ENCODE measurements around the gene GPR85. TPM values are rescaled to one million over a fixed set of nuclear protein-coding genes. Genes with fewer than 3 reads are reported as not detected.

GPR85 gene, protein sequence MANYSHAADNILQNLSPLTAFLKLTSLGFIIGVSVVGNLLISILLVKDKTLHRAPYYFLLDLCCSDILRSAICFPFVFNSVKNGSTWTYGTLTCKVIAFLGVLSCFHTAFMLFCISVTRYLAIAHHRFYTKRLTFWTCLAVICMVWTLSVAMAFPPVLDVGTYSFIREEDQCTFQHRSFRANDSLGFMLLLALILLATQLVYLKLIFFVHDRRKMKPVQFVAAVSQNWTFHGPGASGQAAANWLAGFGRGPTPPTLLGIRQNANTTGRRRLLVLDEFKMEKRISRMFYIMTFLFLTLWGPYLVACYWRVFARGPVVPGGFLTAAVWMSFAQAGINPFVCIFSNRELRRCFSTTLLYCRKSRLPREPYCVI
- 0.13 and 0.97 TPM in 2 replicates for total RNA-seq

DNA sequence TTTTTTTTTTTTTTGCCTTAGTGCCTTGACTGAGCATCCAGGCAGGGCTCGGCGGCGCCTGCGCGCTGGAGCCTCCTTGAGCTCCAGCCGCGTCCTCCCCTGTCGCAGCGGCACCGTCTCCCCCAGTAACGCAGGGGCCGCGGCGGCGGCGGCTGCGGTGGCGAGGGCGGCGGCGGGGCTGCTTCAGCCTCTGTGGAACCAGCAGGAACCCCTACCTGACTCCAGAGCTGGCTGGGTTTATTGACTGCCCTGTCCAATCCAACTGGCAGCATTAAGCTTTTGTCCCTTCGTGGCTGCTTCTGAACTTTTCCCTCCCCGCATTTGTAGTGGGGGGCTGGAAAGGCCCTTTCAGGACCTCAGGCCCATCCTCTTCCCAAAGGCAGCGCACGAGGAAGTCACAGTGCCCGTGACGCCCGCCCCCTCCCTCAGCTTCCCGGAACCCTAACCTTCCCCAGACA is at the start of gene GPR85:
Gene GPR85, minus strand, starts transcription at position 397 of the 458 bp plus-strand sequence. CDS start 2,106 bp downstream, outside the sequence.

DNA sequence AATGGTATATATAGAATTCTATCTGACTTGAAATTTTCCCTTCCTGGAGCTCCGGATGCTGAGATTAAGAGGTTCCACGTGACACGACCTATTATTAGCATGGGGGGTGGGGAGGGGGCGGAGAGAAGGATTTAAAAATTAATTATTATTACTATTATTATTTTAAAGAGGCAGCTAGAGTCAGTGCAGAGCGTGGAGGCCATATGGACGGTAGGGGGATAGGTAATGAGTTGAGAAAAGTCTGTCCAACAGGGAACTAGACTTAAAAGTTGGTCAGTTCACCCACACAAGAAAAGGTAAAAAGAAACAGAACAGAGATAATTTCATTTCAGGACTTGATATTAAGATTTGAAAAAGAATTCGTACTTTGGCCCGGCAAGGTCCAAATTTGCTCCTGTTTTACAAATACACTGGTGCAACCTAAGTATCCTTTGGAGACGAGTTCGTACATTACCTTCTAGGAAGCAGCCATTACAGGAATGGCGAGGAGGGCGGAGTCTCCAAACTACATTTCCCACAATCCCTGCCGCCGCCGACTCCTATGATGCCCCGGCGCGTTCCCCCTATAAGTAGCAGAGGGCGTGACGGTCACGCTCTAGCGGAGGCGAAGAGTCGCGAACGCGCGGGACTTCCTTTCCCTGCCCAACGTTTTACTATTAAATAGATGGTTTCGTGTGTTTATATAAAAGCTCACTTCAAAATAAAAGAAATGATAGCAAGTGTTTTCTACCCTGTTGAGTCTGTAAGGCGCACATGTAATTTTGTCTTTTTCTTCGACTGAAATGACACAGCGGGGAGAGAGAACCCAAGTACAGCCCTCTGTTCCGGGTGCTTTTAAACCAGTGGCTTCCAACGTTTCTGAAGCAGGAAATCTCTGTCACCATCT is 31.7 kb upstream of the GPR85 start, which contains the start of gene SMIM30:
Gene SMIM30, minus strand, starts transcription at position 481 of the 886 bp plus-strand sequence. CDS start 976 bp downstream, outside the sequence.

Other genes starting within 250 kb of the GPR85 start
- 41.4 and 59.2 TPM in 2 replicates for gene SMIM30, start 31.7 kb upstream of the GPR85 start, total RNA-seq